Dendritic cell treated with granulocyte-macrophage colony-stimulating factor and Interleukin-4, amounts not matched to agents 40 ng/mL and 50 ng/mL, for 4 days (primary cell): Measurements from ENCODE around the gene KIF14.
A peak's percentile ranks its signal among the peaks of the same experiment; 100 is the strongest.
"Not testable (repeated sequence)": the region's sequence is repeated elsewhere in the genome, so short reads cannot be mapped to it uniquely, and the experiment has no call there.

Experiments
- H3K27ac Mint-ChIP-seq: one replicate; pipeline ENCODE4 v1.8.0; 2022; ENCODE audit warnings: mild to moderate bottlenecking, mixed read lengths
- H3K27me3 Mint-ChIP-seq: one replicate; pipeline ENCODE4 v1.8.0; 2022; ENCODE audit warnings: mild to moderate bottlenecking, mixed read lengths
- H3K36me3 Mint-ChIP-seq: one replicate; pipeline ENCODE4 v1.8.0; 2022; ENCODE audit warnings: low read depth, mixed read lengths
- H3K4me1 Mint-ChIP-seq: one replicate; pipeline ENCODE4 v1.8.0; 2022; ENCODE audit warnings: low read depth, mixed read lengths
- H3K4me3 Mint-ChIP-seq: one replicate; pipeline ENCODE4 v1.8.0; 2022; ENCODE audit warnings: mild to moderate bottlenecking, moderate library complexity, mixed read lengths
- H3K9me3 Mint-ChIP-seq: one replicate; pipeline ENCODE4 v1.8.0; 2022; ENCODE audit warnings: mixed read lengths
- intact Hi-C: fragments of 100-400 bp; cut with micrococcal nuclease; formaldehyde crosslinking; loops from one replicate; pipeline ENCODE4 v1.15.0; 2022

KIF14 gene

GRCh38 chr1:200542162-200542561 lies 78.4 kb downstream of the KIF14 start:
- Mint-ChIP-seq H3K27me3 (no peaks in the 10 kb centered on the region), H3K36me3 (no peaks in the 10 kb centered on the region), H3K27ac (no peak overlapping the region), H3K4me1 (peaks cover 8% of the 10 kb centered on the region), H3K9me3 (no peaks in the 10 kb centered on the region), H3K4me3 (no peak overlapping the region)
- intact Hi-C loops: no loop called here

GRCh38 chr1:200540281-200540680 lies 80.3 kb downstream of the KIF14 start:
- H3K27ac Mint-ChIP-seq: no peak overlapping the region
- no peaks in the 10 kb centered on the region for H3K27me3 Mint-ChIP-seq
- peaks cover under 1% of the 10 kb centered on the region for H3K4me1 Mint-ChIP-seq
- no peak overlapping the region for H3K4me3 Mint-ChIP-seq
- H3K36me3 Mint-ChIP-seq: no peaks in the 10 kb centered on the region
- intact Hi-C loops: no loop called here
- H3K9me3 Mint-ChIP-seq: no peaks in the 10 kb centered on the region

GRCh38 chr1:200538179-200538578 lies 82.4 kb downstream of the KIF14 start:
- Mint-ChIP-seq H3K4me1 (no peaks in the 10 kb centered on the region), H3K4me3 (no peak overlapping the region)

GRCh38 chr1:200535605-200536004 lies 84.9 kb downstream of the KIF14 start:
- intact Hi-C loops: no loop called here
- no peak overlapping the region for H3K4me3 Mint-ChIP-seq
- peaks cover 2% of the 10 kb centered on the region for H3K27me3 Mint-ChIP-seq
- no peaks in the 10 kb centered on the region for H3K4me1 Mint-ChIP-seq
- H3K27ac Mint-ChIP-seq: no peak overlapping the region
- H3K9me3 Mint-ChIP-seq: no peaks in the 10 kb centered on the region
- no peaks in the 10 kb centered on the region for H3K36me3 Mint-ChIP-seq

More at GRCh38 chr1:200538179-200538578, 82.4 kb downstream of the KIF14 start:
- no peaks in the 10 kb centered on the region for H3K9me3 Mint-ChIP-seq
- intact Hi-C loops: no loop called here
- no peaks in the 10 kb centered on the region for H3K27me3 Mint-ChIP-seq
- no peak overlapping the region for H3K27ac Mint-ChIP-seq
- H3K36me3 Mint-ChIP-seq: no peaks in the 10 kb centered on the region

GRCh38 chr1:200530623-200531261 lies 89.8 kb downstream of the KIF14 start:
- H3K9me3 Mint-ChIP-seq: no peaks in the 10 kb centered on the region
- no peak overlapping the region for H3K4me3 Mint-ChIP-seq
- H3K36me3 Mint-ChIP-seq: no peaks in the 10 kb centered on the region
- intact Hi-C loops: no loop called here
- peaks cover 2% of the 10 kb centered on the region for H3K27me3 Mint-ChIP-seq
- no peak overlapping the region for H3K27ac Mint-ChIP-seq
- H3K4me1 Mint-ChIP-seq: peaks cover 7% of the 10 kb centered on the region

- Mint-ChIP-seq H3K9me3 (no peaks in the 10 kb centered on the region), H3K36me3 (no peaks in the 10 kb centered on the region), H3K27me3 (peaks cover 2% of the 10 kb centered on the region), H3K4me3 (no peak overlapping the region), H3K27ac (no peak overlapping the region), H3K4me1 (peaks cover 14% of the 10 kb centered on the region)
- intact Hi-C loops: no loop called here
Observed at GRCh38 chr1:200528858-200529606, 91.5 kb downstream of the KIF14 start.

- intact Hi-C loops: no loop called here
Observed at GRCh38 chr1:200527670-200528069, 92.9 kb downstream of the KIF14 start.

GRCh38 chr1:200526709-200527612 lies 93.6 kb downstream of the KIF14 start:
- H3K4me1 Mint-ChIP-seq: peaks cover 14% of the 10 kb centered on the region
- no peak overlapping the region for H3K27ac Mint-ChIP-seq
- H3K36me3 Mint-ChIP-seq: no peaks in the 10 kb centered on the region
- intact Hi-C loops: no loop called here
- no peaks in the 10 kb centered on the region for H3K9me3 Mint-ChIP-seq
- H3K4me3 Mint-ChIP-seq: no peak overlapping the region
- H3K27me3 Mint-ChIP-seq: peaks cover 2% of the 10 kb centered on the region

More at GRCh38 chr1:200527670-200528069, 92.9 kb downstream of the KIF14 start:
- Mint-ChIP-seq H3K4me1 (peaks cover 14% of the 10 kb centered on the region), H3K36me3 (no peaks in the 10 kb centered on the region), H3K27ac (no peak overlapping the region), H3K27me3 (peaks cover 2% of the 10 kb centered on the region), H3K9me3 (no peaks in the 10 kb centered on the region), H3K4me3 (no peak overlapping the region)

GRCh38 chr1:200525090-200525987 lies 95.2 kb downstream of the KIF14 start:
- Mint-ChIP-seq H3K4me1 (peaks cover 14% of the 10 kb centered on the region), H3K36me3 (no peaks in the 10 kb centered on the region), H3K27ac (peak overlapping the region; percentile 22), H3K4me3 (no peak overlapping the region), H3K27me3 (no peaks in the 10 kb centered on the region), H3K9me3 (no peaks in the 10 kb centered on the region)
- intact Hi-C loops: no loop called here

- H3K4me3 Mint-ChIP-seq, H3K27ac Mint-ChIP-seq, H3K9me3 Mint-ChIP-seq, H3K27me3 Mint-ChIP-seq, intact Hi-C loops, H3K36me3 Mint-ChIP-seq: not testable (repeated sequence)
- H3K4me1 Mint-ChIP-seq: peaks cover 14% of the 10 kb centered on the region
Observed at GRCh38 chr1:200524551-200524950, 96.0 kb downstream of the KIF14 start.

- no peak overlapping the region for H3K27ac Mint-ChIP-seq
- H3K36me3 Mint-ChIP-seq: no peaks in the 10 kb centered on the region
- H3K4me3 Mint-ChIP-seq: no peak overlapping the region
- intact Hi-C loops: no loop called here
- no peaks in the 10 kb centered on the region for H3K27me3 Mint-ChIP-seq
- peaks cover 14% of the 10 kb centered on the region for H3K4me1 Mint-ChIP-seq
- H3K9me3 Mint-ChIP-seq: no peaks in the 10 kb centered on the region
Observed at GRCh38 chr1:200524092-200524491, 96.5 kb downstream of the KIF14 start.

GRCh38 chr1:200520735-200521134 lies 99.8 kb downstream of the KIF14 start:
- Mint-ChIP-seq H3K36me3 (no peaks in the 10 kb centered on the region), H3K4me3 (no peak overlapping the region), H3K27ac (no peak overlapping the region), H3K9me3 (no peaks in the 10 kb centered on the region), H3K27me3 (no peaks in the 10 kb centered on the region), H3K4me1 (peaks cover 7% of the 10 kb centered on the region)
- intact Hi-C loops: no loop called here

- Mint-ChIP-seq H3K4me1 (no peaks in the 10 kb centered on the region), H3K9me3 (no peaks in the 10 kb centered on the region), H3K27ac (no peak overlapping the region), H3K27me3 (peaks cover 1% of the 10 kb centered on the region), H3K36me3 (no peaks in the 10 kb centered on the region), H3K4me3 (no peak overlapping the region)
- intact Hi-C loops: no loop called here
Observed at GRCh38 chr1:200518524-200518923, 102.0 kb downstream of the KIF14 start.
